ENCODE data around the gene SIGLEC8. TPM values are rescaled to one million over a fixed set of nuclear protein-coding genes. Genes with fewer than 3 reads are reported as not detected.
"Not testable (repeated sequence)": the region's sequence is repeated elsewhere in the genome, so short reads cannot be mapped to it uniquely, and the experiment has no call there.

The SIGLEC8 gene
- total and polyA plus RNA-seq, 9 of the 15 experiments (the other 6 are each of a cell fraction or from before 2014, with no cell fraction given), result 0.04 to 0.65 (median 0.39) TPM

GRCh38 chr19:51421229-51422052, 36.8 kb downstream of the SIGLEC8 start (continued):
- TF ChIP-seq, protein P1, sequence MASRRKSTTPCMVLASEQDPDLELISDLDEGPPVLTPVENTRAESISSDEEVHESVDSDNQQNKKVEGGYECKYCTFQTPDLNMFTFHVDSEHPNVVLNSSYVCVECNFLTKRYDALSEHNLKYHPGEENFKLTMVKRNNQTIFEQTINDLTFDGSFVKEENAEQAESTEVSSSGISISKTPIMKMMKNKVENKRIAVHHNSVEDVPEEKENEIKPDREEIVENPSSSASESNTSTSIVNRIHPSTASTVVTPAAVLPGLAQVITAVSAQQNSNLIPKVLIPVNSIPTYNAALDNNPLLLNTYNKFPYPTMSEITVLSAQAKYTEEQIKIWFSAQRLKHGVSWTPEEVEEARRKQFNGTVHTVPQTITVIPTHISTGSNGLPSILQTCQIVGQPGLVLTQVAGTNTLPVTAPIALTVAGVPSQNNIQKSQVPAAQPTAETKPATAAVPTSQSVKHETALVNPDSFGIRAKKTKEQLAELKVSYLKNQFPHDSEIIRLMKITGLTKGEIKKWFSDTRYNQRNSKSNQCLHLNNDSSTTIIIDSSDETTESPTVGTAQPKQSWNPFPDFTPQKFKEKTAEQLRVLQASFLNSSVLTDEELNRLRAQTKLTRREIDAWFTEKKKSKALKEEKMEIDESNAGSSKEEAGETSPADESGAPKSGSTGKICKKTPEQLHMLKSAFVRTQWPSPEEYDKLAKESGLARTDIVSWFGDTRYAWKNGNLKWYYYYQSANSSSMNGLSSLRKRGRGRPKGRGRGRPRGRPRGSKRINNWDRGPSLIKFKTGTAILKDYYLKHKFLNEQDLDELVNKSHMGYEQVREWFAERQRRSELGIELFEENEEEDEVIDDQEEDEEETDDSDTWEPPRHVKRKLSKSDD (conservative IDR thresholded peaks at IDR 0.05; ENCODE audit: low read length), result no peak
- TF ChIP-seq PCBP1 (IDR thresholded peaks at IDR 0.05; ENCODE audit: low read depth, low read length, poor library complexity, severe bottlenecking), result peak; percentile 60
- no peak for TF ChIP-seq ETV5 (CRISPR knock-in tag; IDR thresholded peaks at IDR 0.05; ENCODE audit: low read depth)
- TF ChIP-seq ZNF217 (CRISPR knock-in tag; IDR thresholded peaks at IDR 0.05), result no peak
- TF ChIP-seq ZNF282 (CRISPR knock-in tag; IDR thresholded peaks at IDR 0.05), result no peak
- peak; percentile 38 for TF ChIP-seq POLR2G (IDR thresholded peaks at IDR 0.05; ENCODE audit: low read depth, low read length)

DNA sequence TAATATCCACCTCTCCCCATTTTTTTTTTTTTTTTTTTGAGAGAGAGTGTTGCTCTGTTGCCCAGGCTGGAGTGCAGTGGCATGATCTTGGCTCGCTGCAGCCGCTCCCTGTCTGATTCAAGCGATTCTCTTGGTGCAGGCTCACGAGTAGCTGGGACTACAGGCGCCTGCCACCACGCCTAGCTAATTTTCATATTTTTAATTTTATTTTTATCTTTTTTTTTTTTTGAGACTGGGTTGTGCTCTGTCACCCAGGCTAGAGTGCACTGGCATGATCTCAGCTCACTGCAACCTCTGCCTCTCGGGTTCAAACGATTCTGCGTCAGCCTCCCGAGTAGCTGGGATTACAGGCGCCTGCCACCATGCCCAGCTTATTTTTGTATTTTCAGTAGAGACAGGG, 37.7 kb downstream of the SIGLEC8 start:
- not testable (repeated sequence) for H3K4me3 ChIP-seq; BruUV-seq (replicated peaks); DNase-seq (ENCODE audit: extremely low read depth in 1 of 4, low spot score in 3 of 4); H4K20me1 ChIP-seq (replicated peaks; ENCODE audit: control insufficient read depth, insufficient read depth, low read length); ATAC-seq; H3K27ac ChIP-seq (ENCODE audit: extremely low read depth, low read depth, low read length); H3K9ac ChIP-seq (ENCODE audit: insufficient read depth in 1 of 2, low read depth in 2 of 2, low read length in 2 of 2); H2AFZ ChIP-seq (ENCODE audit: low read depth, low read length); H3K79me2 ChIP-seq (ENCODE audit: control insufficient read depth, insufficient read depth, low read length); FAIRE-seq; H3K27me3 ChIP-seq (ENCODE audit: control insufficient read depth in 2 of 2, insufficient read depth in 2 of 2, low read length in 2 of 2); H3K9me1 ChIP-seq (ENCODE audit: control insufficient read depth, insufficient read depth, low read length); H3K9me3 ChIP-seq (replicated peaks; ENCODE audit: control insufficient read depth, insufficient read depth, low read depth, low read length); H3K36me3 ChIP-seq (ENCODE audit: control insufficient read depth, insufficient read depth, low read length); H3K4me2 ChIP-seq (ENCODE audit: insufficient read depth, low read length)
- WGBS (ENCODE audit: insufficient coverage, low coverage, missing lambda C conversion rate), result 62% methylated on average over 9 of the region's 11 CpGs
- intact Hi-C loops (cut with micrococcal nuclease) (loop anchor here (10.0 kb wide), 1 partner anchor 364 kb away; no protein-coding TSS in a partner anchor), in situ Hi-C loops (cut with MboI) (loop anchor here (5.0 to 10.0 kb wide), 2 partner anchors 237 to 364 kb away; no protein-coding TSS in a partner anchor)
- peaks cover 9 to 32% of the 10 kb centered on the region in 2 experiments for H3K4me1 ChIP-seq (replicated peaks in 1 of 2; ENCODE audit: control insufficient read depth in 2 of 2, insufficient read depth in 2 of 2, low read length in 2 of 2)
- CTCF ChIA-PET (ENCODE audit: low intra/inter-chr PET ratio), result interaction anchor here (2.1 kb wide), 1 partner anchor 241 kb away, joined by 20 read pairs; no protein-coding TSS in a partner anchor
- POLR2A ChIA-PET, result interaction anchor here (0.9 to 1.1 kb wide), 2 partner anchors 27 to 237 kb away, joined by 5 read pairs; no protein-coding TSS in a partner anchor

Data from K562 (cell line).